ENCODE data around the gene THSD7B.

THSD7B gene

GRCh38 chr2:137383391-137383790 is 618.0 kb downstream of the THSD7B start:
- no peak overlapping the region for H3K27ac ChIP-seq
- TF ChIP-seq CTCF (conservative IDR thresholded peaks at IDR 0.05; ENCODE audit: low read depth), result no peak
- ChIA-PET CTCF (no interaction called here), POLR2A (ENCODE audit: low non-redundant PET) (no interaction called here)
- DNase-seq (ENCODE audit: low spot score), result no peak

DNA sequence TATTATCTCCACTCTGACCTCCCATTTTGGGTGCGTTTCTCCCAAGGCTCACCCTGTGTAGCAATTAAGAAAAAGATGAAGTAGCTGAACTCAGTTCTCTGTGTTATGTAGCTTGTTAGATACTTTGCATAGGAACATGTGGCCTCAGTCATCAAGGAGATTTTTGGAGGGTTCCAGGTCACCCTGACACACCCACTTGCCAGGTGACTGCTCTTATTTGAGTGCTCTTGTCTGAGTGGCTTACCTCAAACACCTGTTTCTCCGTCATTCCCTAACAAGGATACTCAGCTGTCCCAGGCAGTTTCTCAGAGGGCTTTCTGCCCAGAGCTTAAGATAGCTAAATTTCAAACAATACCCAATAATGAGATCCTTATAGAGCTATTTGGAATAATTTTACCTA is 621.7 kb downstream of the THSD7B start:
- no peak for TF ChIP-seq CTCF (conservative IDR thresholded peaks at IDR 0.05; ENCODE audit: low read depth)
- CTCF ChIA-PET, result no interaction called here
- no peak for DNase-seq (ENCODE audit: low spot score)
- POLR2A ChIA-PET (ENCODE audit: low non-redundant PET), result no interaction called here
- no peak overlapping the region for H3K27ac ChIP-seq

- DNase-seq (ENCODE audit: low spot score), result no peak
- POLR2A ChIA-PET (ENCODE audit: low non-redundant PET), result no interaction called here
- CTCF ChIA-PET, result no interaction called here
- H3K27ac ChIP-seq, result no peak overlapping the region
- TF ChIP-seq CTCF (conservative IDR thresholded peaks at IDR 0.05; ENCODE audit: low read depth), result no peak
These were observed 640.2 kb downstream of the THSD7B start for GRCh38 chr2:137405496-137405895.

DNA sequence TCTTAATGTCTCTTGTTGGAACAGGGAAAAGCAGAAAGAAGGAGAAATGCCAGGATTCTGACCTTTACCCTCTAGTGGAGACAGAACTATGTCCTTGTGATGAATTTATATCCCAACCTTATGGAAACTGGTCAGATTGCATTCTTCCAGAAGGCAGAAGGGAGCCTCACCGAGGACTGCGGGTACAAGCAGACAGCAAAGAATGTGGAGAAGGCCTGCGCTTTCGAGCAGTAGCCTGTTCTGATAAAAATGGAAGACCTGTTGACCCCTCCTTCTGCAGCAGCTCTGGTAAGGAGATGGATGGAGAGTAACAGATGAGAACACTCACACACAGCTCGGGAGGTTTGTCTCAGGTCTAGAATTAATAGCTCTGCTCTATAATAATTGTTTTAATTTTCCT is 646.2 kb downstream of the THSD7B start:
- CTCF ChIA-PET, result no interaction called here
- TF ChIP-seq CTCF (conservative IDR thresholded peaks at IDR 0.05; ENCODE audit: low read depth), result no peak

GRCh38 chr2:137420744-137421143 is 655.4 kb downstream of the THSD7B start:
- DNase-seq (ENCODE audit: low spot score), result no peak
- no peak overlapping the region for H3K27ac ChIP-seq
- TF ChIP-seq CTCF (conservative IDR thresholded peaks at IDR 0.05; ENCODE audit: low read depth), result no peak
- CTCF ChIA-PET, result interaction anchor here (0.6 kb wide), 1 partner anchor 124 kb away, joined by 4 read pairs; no protein-coding TSS in a partner anchor
- POLR2A ChIA-PET (ENCODE audit: low non-redundant PET), result no interaction called here

More for the DNA sequence above, 646.2 kb downstream of the THSD7B start:
- DNase-seq (ENCODE audit: low spot score), result no peak
- H3K27ac ChIP-seq, result no peak overlapping the region
- POLR2A ChIA-PET (ENCODE audit: low non-redundant PET), result no interaction called here

DNA sequence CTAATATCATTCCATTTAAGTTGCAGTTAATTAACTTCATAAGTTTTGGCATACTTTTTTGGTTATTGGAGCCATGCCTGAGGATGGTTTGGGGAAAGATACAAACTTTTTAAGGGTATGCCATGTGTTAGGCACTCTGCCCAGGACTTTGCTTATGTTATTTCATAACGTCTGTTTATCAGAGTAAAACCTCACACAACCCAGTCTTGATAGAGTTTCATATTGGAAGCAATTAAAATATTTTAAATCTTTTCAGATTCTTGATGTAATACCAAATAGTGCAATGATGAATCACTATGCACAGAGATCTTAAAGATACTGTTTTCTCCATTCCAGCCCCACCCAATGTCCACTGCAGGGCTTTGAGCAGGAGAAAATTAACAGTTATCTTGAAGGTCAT is 669.8 kb downstream of the THSD7B start:
- CTCF ChIA-PET, result no interaction called here
- POLR2A ChIA-PET (ENCODE audit: low non-redundant PET), result no interaction called here
- no peak overlapping the region for H3K27ac ChIP-seq
- peak; percentile 41 for DNase-seq (ENCODE audit: low spot score)
- no peak for TF ChIP-seq CTCF (conservative IDR thresholded peaks at IDR 0.05; ENCODE audit: low read depth)

GRCh38 chr2:137437386-137437785 is 672.0 kb downstream of the THSD7B start:
- no peak for TF ChIP-seq CTCF (conservative IDR thresholded peaks at IDR 0.05; ENCODE audit: low read depth)
- ChIA-PET POLR2A (ENCODE audit: low non-redundant PET) (no interaction called here), CTCF (no interaction called here)
- DNase-seq (ENCODE audit: low spot score), result peak; percentile 28
- H3K27ac ChIP-seq, result no peak overlapping the region

All from RWPE1 (cell line).